ENCODE data around the gene MTERF2. TPM values are rescaled to one million over a fixed set of nuclear protein-coding genes. Genes with fewer than 3 reads are reported as not detected.

The MTERF2 gene
- total RNA-seq, 1 experiment from 2014 or later: 10.7 TPM

- Histone ChIP-seq H3K36me3 (ENCODE audit: low read depth, low read length) (0 out of 2 replicates have a peak, but pooled peaks cover 6% of the 10 kb centered on the region), H3K9me3 (ENCODE audit: low read length) (no peaks in the 10 kb centered on the region), H4K20me1 (ENCODE audit: low read length) (no peaks in the 10 kb centered on the region), H3K4me2 (ENCODE audit: low read length) (peak overlapping the region; percentile 92), H3K4me3 (ENCODE audit: low read length) (peak overlapping the region; percentile 86; the same call in 1 of the 2 replicates), H3K27me3 (ENCODE audit: low read length) (no peaks in the 10 kb centered on the region), H3F3A (ENCODE audit: low read length, unreplicated experiment) (no peaks in the 10 kb centered on the region), H3K79me2 (ENCODE audit: low read length) (peaks cover 17% of the 10 kb centered on the region), H2AFZ (ENCODE audit: low read length) (no peak overlapping the region), H3K27ac (ENCODE audit: low read length) (no peak overlapping the region), H3K9me2 (replicated peaks; ENCODE audit: low read length) (no peaks in the 10 kb centered on the region), H3K4me1 (ENCODE audit: insufficient read depth, low read length) (peaks cover 26% of the 10 kb centered on the region), H3K9ac (ENCODE audit: low read length) (no peak overlapping the region)
- DNase-seq (no peak), ATAC-seq (no peak)
- intact Hi-C loops (cut with micrococcal nuclease): no loop called here
- ChIA-PET CTCF (no interaction called here), POLR2A (ENCODE audit: unreplicated experiment) (no interaction called here)
- TF ChIP-seq EZH2phosphoT487 (IDR thresholded peaks at IDR 0.05; ENCODE audit: borderline replicate concordance, low read length) (no peak), CTCF (conservative IDR thresholded peaks at IDR 0.05; ENCODE audit: low read depth, low read length) (no peak), EZH2 (IDR thresholded peaks at IDR 0.05; ENCODE audit: low read length, unreplicated experiment) (no peak)
- BruUV-seq (replicated peaks): no TSS peak
Observed at GRCh38 chr12:106985479-106985878, 1.5 kb downstream of the MTERF2 start.

GRCh38 chr12:106984588-106985137 is 2.3 kb downstream of the MTERF2 start:
- H4K20me1 ChIP-seq (ENCODE audit: low read length): no peaks in the 10 kb centered on the region
- ChIA-PET POLR2A (ENCODE audit: unreplicated experiment) (no interaction called here), CTCF (no interaction called here)
- H3K9me2 ChIP-seq (replicated peaks; ENCODE audit: low read length): no peaks in the 10 kb centered on the region
- H3K9ac ChIP-seq (ENCODE audit: low read length): no peak overlapping the region
- TF ChIP-seq CTCF (conservative IDR thresholded peaks at IDR 0.05; ENCODE audit: low read depth, low read length) (no peak), EZH2 (IDR thresholded peaks at IDR 0.05; ENCODE audit: low read length, unreplicated experiment) (no peak), EZH2phosphoT487 (IDR thresholded peaks at IDR 0.05; ENCODE audit: borderline replicate concordance, low read length) (no peak)
- H3K36me3 ChIP-seq (ENCODE audit: low read depth, low read length): 0 out of 2 replicates have a peak, but pooled peaks cover 6% of the 10 kb centered on the region
- H3K4me3 ChIP-seq (ENCODE audit: low read length): no peak overlapping the region
- H3F3A ChIP-seq (ENCODE audit: low read length, unreplicated experiment): no peaks in the 10 kb centered on the region
- peaks cover 17% of the 10 kb centered on the region for H3K79me2 ChIP-seq (ENCODE audit: low read length)
- no peaks in the 10 kb centered on the region for H3K27me3 ChIP-seq (ENCODE audit: low read length)
- intact Hi-C loops (cut with micrococcal nuclease): no loop called here
- DNase-seq: no peak
- no peak overlapping the region for H3K4me2 ChIP-seq (ENCODE audit: low read length)
- peaks cover 26% of the 10 kb centered on the region for H3K4me1 ChIP-seq (ENCODE audit: insufficient read depth, low read length)
- H2AFZ ChIP-seq (ENCODE audit: low read length): no peak overlapping the region
- BruUV-seq (replicated peaks): no TSS peak
- ATAC-seq: no peak
- no peak overlapping the region for H3K27ac ChIP-seq (ENCODE audit: low read length)
- no peaks in the 10 kb centered on the region for H3K9me3 ChIP-seq (ENCODE audit: low read length)

GRCh38 chr12:106982229-106982628 is 4.7 kb downstream of the MTERF2 start:
- peaks cover 17% of the 10 kb centered on the region for H3K79me2 ChIP-seq (ENCODE audit: low read length)
- H3K27me3 ChIP-seq (ENCODE audit: low read length): no peaks in the 10 kb centered on the region
- intact Hi-C loops (cut with micrococcal nuclease): no loop called here
- H3K4me1 ChIP-seq (ENCODE audit: insufficient read depth, low read length): peaks cover 10% of the 10 kb centered on the region
- no peak overlapping the region for H3K9ac ChIP-seq (ENCODE audit: low read length)
- H3K9me3 ChIP-seq (ENCODE audit: low read length): no peaks in the 10 kb centered on the region
- ATAC-seq (no peak), DNase-seq (no peak)
- ChIA-PET CTCF (no interaction called here), POLR2A (ENCODE audit: unreplicated experiment) (no interaction called here)
- H3K9me2 ChIP-seq (replicated peaks; ENCODE audit: low read length): no peaks in the 10 kb centered on the region
- H3K4me3 ChIP-seq (ENCODE audit: low read length): no peak overlapping the region
- no peaks in the 10 kb centered on the region for H3F3A ChIP-seq (ENCODE audit: low read length, unreplicated experiment)
- H2AFZ ChIP-seq (ENCODE audit: low read length): no peak overlapping the region
- BruUV-seq (replicated peaks): no TSS peak
- 0 out of 2 replicates have a peak, but pooled peaks cover 8% of the 10 kb centered on the region for H3K36me3 ChIP-seq (ENCODE audit: low read depth, low read length)
- H4K20me1 ChIP-seq (ENCODE audit: low read length): no peaks in the 10 kb centered on the region
- TF ChIP-seq EZH2 (IDR thresholded peaks at IDR 0.05; ENCODE audit: low read length, unreplicated experiment): no peak
- no peak for TF ChIP-seq EZH2phosphoT487 (IDR thresholded peaks at IDR 0.05; ENCODE audit: borderline replicate concordance, low read length)
- no peak overlapping the region for H3K27ac ChIP-seq (ENCODE audit: low read length)
- no peak overlapping the region for H3K4me2 ChIP-seq (ENCODE audit: low read length)
